HCT116 (cell line): Measurements from ENCODE around the gene AWAT2.

Experiments
- CEBPB ChIP-seq: IDR thresholded peaks from 2 replicates; pipeline ENCODE4 v1.6.1; 2012; ENCODE audit warnings: low read depth
- CTCF ChIP-seq, 3 experiments: fragments of 200-600 bp in 1 of 3; sonication (generic) in 1 of 3; IDR thresholded peaks in 2 of 3; conservative IDR thresholded peaks in 1 of 3; 2 replicates each; pipeline ENCODE4 v1.5.1; 2012 to 2017; ENCODE audit warnings: low read depth in 2 of 3, low read length in 2 of 3, antibody characterized with exemption in 1 of 3, borderline replicate concordance in 1 of 3, control low read depth in 1 of 3, mild to moderate bottlenecking in 1 of 3, mixed read lengths in 1 of 3, mixed run types in 1 of 3, moderate library complexity in 1 of 3; ENCODE audit not compliant: insufficient read depth in 1 of 3
- JUND ChIP-seq: IDR thresholded peaks from 2 replicates; pipeline ENCODE4 v1.6.1; 2012
- POLR2A ChIP-seq: IDR thresholded peaks from 2 replicates; pipeline ENCODE4 v1.7.0; 2011; ENCODE audit warnings: borderline replicate concordance; ENCODE audit not compliant: insufficient read depth, insufficient read length; ENCODE audit errors: extremely low read depth
- POLR2AphosphoS5 ChIP-seq: IDR thresholded peaks from 2 replicates; pipeline ENCODE4 v1.6.1; 2011; ENCODE audit warnings: mild to moderate bottlenecking, low read depth, low read length, moderate library complexity
- RAD21 ChIP-seq: IDR thresholded peaks from 2 replicates; pipeline ENCODE4 v1.6.1; 2012; ENCODE audit warnings: low read depth, mild to moderate bottlenecking
- ZFX ChIP-seq: fragments of 450-650 bp; IDR thresholded peaks from 2 replicates; pipeline ENCODE4 v1.6.1; 2017

GRCh38 chrX:70016513-70016912, 33.2 kb downstream of the AWAT2 start:
- TF ChIP-seq JUND, result no peak
- no peak for TF ChIP-seq RAD21
- no peak for TF ChIP-seq CTCF (IDR thresholded peaks at IDR 0.05 in 2 of 3, conservative IDR thresholded peaks at IDR 0.05 in 1 of 3; ENCODE audit: borderline replicate concordance in 1 of 3, insufficient read depth in 1 of 3, low read depth in 2 of 3, low read length in 2 of 3)
- TF ChIP-seq CEBPB, result no peak
- no peak for TF ChIP-seq POLR2AphosphoS5
- no peak for TF ChIP-seq POLR2A
- no peak for TF ChIP-seq ZFX
